Measurements from ENCODE around the gene FLRT1. TPM values are rescaled to one million over a fixed set of nuclear protein-coding genes. Genes with fewer than 3 reads are reported as not detected.

Gene FLRT1
- total and polyA plus RNA-seq, 2 of the 13 experiments (the other 11 are each of a cell fraction or from before 2014, with no cell fraction given) = 0.02 to 0.08 TPM

DNA sequence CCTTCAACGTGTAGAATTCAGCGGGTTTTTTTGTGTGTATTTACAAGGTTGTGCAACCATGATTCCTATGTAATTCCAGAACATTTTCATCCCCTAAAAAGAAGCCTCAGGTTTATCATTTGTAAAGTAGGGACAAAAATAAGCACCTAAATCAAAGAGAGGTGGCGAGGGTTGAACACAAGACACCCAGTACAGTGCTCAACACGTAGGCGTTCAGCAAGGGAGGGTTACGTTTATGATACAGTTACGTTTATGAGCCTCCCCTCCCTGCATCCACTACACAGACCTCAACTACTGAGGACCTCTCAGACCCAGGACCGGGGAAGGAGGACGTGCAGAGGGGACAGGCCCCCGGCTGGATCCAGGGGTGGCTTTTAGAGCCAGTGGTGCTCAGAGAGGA lies 44.7 kb downstream of the FLRT1 start:
- Histone ChIP-seq H3K4me1 (ENCODE audit: insufficient read depth, low read length) (peaks cover 12% of the 10 kb centered on the region), H3K27me3 (ENCODE audit: control insufficient read depth in 1 of 2, insufficient read depth in 2 of 2, low read length in 2 of 2) (no peaks in the 10 kb centered on the region; a peak in 1 of 5 replicates), H4K20me1 (ENCODE audit: insufficient read depth, low read length) (0 out of 2 replicates have a peak, but pooled peaks cover 3% of the 10 kb centered on the region), H3K36me3 (replicated peaks in 1 of 2; ENCODE audit: control insufficient read depth in 1 of 2, insufficient read depth in 2 of 2, low read length in 2 of 2) (no peaks in the 10 kb centered on the region), H3K9me3 (ENCODE audit: low read length) (no peaks in the 10 kb centered on the region), H3K4me2 (ENCODE audit: low read depth, low read length) (no peak overlapping the region), H3K79me2 (ENCODE audit: insufficient read depth, low read length) (no peaks in the 10 kb centered on the region), H3K4me3 (replicated peaks in 1 of 3; ENCODE audit: insufficient read depth in 1 of 3, low read depth in 2 of 3, low read length in 3 of 3) (no peak overlapping the region), H3K27ac (ENCODE audit: extremely low read length, insufficient read depth, low read length) (no peak overlapping the region), H3K9ac (ENCODE audit: insufficient read depth, low read depth, low read length) (no peak overlapping the region), H2AFZ (ENCODE audit: low read length) (no peak overlapping the region)
- ATAC-seq = no peak
- CTCF ChIA-PET (ENCODE audit: low intra/inter-chr PET ratio, low total read pairs) = no interaction called here
- no TSS peak for BruUV-seq (replicated peaks)
- WGBS (ENCODE audit: low lambda C conversion rate) = 85% methylated on average over 8 of the region's 10 CpGs
- TF ChIP-seq KAT8 (CRISPR knock-in tag; IDR thresholded peaks at IDR 0.05) = no peak
- TF ChIP-seq ZNF609 (CRISPR knock-in tag; IDR thresholded peaks at IDR 0.05; ENCODE audit: borderline replicate concordance) = no peak
- TF ChIP-seq HIC2 (CRISPR knock-in tag; IDR thresholded peaks at IDR 0.05; ENCODE audit: low read depth) = no peak
- no peak for TF ChIP-seq CHD4 (IDR thresholded peaks at IDR 0.05; ENCODE audit: borderline replicate concordance, low read length)
- no peak for TF ChIP-seq ZNF674 (CRISPR knock-in tag; IDR thresholded peaks at IDR 0.05; ENCODE audit: low read depth)
- no peak for TF ChIP-seq TFE3 (CRISPR knock-in tag; IDR thresholded peaks at IDR 0.05)
- TF ChIP-seq ELF1 (CRISPR knock-in tag; IDR thresholded peaks at IDR 0.05) = no peak
- no peak for TF ChIP-seq ZNF780A (CRISPR knock-in tag; IDR thresholded peaks at IDR 0.05)
- no peak for FAIRE-seq
- POLR2A ChIA-PET = no interaction called here
- in situ Hi-C loops (cut with HindIII; ENCODE audit: extremely low pct_ligation_motif_present, low pct_unique_long_range_greater_than_20kb) (no loop called here), intact Hi-C loops (cut with micrococcal nuclease; ENCODE audit: unreplicated experiment) (no loop called here)
- DNase-seq (ENCODE audit: low spot score) = no peak
